Umbilical cord (tissue), 2 donors: ENCODE measurements around the gene RAB9B. TPM values are rescaled to one million over a fixed set of nuclear protein-coding genes. Genes with fewer than 3 reads are reported as not detected.
"Not testable (repeated sequence)": the region's sequence is repeated elsewhere in the genome, so short reads cannot be mapped to it uniquely, and the experiment has no call there.

Source experiments
- DNase-seq: peaks from one replicate; pipeline ENCODE4 v3.0.0-alpha.2; 2015; ENCODE audit warnings: low spot score
- total RNA-seq: library from RNA; depleted of rRNA; stranded (reverse); fragments of >200 nt; gene quantifications from one replicate; pipeline ENCODE4 v1.2.3, GENCODE V29; 2014; ENCODE audit warnings: low replicate concordance; ENCODE audit not compliant: insufficient read depth

RAB9B gene
- 32.7 TPM for total RNA-seq

DNA sequence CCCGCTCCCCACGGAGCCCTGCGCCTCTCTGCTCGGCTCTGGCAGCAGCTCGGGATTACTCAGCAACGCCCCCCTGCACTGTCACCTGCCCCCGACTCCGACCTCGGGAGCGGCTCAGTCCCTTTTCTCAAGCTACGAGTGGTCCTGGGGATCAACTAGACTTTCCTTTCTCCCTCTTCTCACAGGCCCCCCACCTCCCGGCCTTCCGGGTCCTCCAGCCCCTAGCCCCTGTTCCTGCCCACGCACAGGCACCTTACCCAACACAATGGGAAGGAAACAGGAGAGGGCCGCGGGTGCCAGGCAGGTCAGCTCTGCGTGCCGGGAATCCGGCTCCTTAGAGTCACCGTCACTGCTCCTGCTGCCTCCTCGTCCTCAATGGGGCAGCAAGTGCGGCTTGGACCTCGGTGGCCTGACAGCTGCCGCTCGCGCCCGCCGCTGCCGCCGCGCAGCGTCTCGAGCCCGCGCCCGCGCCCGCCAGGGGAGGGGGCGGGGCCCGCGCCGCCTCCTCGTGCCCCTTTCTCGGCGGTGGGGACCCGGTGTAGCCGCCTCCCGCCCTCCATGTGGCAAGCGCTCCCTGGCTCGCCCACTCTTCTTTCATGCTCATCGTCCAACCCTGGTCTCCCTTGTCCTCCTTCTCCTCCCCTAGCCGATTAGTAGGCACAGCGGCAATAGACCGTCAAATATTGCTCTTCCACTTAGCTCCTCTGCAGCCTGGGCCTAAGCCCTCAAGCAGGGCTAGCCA is at the start of gene RAB9B:
TSS of gene RAB9B (minus strand) at position 455 of the 742 bp plus-strand sequence. CDS start 6,473 bp downstream, outside the sequence.
- DNase-seq, result peak; percentile 32

DNA sequence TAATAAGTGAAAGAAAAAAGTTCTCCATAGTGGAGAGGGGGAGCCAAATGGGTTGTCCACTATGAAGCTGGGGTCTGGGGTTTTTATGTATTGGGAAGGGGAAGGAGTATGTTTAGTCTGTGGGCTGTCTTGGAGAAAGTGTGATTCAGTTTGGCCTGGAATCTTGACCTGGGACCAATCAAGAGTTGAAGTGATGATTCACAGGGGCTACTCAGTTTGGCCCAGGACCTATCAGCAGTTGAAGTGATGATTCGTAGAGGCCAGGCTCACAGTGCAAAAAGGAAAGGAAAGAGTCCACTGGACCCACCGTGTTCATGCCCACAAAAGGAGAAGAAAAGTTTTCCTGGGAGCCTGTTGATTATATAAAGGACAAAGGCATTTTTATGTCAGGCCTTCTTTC is 47.3 kb upstream of the RAB9B start:
- DNase-seq, result no peak

- peak; percentile 8 for DNase-seq
Measured at GRCh38 chrX:103878466-103879122, 46.5 kb upstream of the RAB9B start.

DNA sequence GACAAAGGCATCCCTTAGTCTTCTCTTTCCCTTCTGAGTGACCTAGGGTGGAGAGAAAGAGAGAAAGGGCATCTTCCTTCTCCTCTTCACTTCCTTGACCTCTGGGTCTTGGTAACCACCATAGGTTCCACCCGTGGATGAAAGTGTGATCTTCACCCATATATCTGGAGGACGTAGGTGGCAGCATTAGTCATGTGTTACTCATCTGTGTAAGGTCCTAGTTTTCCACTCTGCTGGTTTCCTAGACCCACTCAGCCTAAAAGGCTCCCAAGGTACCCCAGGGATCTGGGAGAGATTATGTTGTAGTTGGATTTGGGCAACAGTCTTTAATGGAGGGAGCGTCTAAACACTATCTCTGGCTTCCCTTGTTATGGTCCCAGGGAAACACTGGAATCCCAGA is 45.5 kb upstream of the RAB9B start:
- DNase-seq, result no peak

- no peak for DNase-seq
Measured at GRCh38 chrX:103864886-103865534, 33.0 kb upstream of the RAB9B start.

GRCh38 chrX:103864149-103864548 is 32.1 kb upstream of the RAB9B start:
- no peak for DNase-seq

DNA sequence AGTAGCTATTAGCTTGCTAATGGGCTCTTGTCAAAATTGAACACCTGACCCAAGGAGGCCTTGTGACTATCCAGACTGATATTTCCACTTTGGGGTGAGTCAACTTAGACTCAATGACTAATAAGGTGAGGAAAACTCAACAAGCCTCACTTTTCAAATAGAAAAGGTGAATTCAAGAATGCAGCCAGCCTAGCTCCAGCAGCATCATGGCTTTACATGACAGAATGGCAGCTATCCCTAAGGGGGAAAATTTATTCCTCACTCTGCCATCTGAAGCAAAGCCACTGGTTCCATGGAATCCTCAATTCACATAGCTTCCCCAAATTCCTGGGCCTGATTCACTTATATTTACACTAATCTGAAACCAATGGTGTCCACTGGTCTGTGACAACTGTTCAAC is 29.1 kb upstream of the RAB9B start:
- DNase-seq, result no peak

- DNase-seq, result no peak
Measured at GRCh38 chrX:103849558-103849957, 17.5 kb upstream of the RAB9B start.

DNA sequence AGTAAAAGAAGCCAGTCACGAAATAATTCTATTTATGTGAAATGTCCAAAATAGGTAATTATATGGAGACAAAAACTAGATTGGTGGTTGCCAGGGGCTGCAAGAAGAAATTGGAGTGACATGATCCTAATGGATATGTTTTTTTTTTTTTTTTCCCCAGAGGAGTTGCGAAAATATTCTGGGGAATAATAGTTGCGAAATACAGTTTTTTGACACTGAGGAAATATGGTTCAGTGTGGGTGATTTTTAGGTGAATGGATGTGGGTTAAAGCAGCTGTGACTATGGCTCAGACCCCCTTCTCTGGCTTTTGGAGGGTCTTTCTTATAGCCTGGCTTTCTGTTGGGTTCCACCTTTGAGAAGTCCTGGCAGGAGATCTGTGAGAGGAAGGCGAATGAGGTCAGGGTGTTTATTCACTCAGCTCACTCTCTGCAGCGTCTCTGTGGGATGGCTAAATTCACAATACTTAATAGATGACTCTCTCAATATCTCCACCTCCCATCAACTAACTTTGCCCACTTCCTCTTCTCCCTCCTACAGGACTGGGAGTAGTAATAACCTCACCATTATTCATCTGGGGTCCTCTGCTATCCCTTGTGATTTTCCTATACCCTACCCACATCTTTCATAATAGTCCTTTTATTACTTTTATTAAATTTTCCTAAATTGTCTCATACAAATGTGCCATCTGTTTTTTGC is 15.3 kb upstream of the RAB9B start:
- no peak for DNase-seq

DNA sequence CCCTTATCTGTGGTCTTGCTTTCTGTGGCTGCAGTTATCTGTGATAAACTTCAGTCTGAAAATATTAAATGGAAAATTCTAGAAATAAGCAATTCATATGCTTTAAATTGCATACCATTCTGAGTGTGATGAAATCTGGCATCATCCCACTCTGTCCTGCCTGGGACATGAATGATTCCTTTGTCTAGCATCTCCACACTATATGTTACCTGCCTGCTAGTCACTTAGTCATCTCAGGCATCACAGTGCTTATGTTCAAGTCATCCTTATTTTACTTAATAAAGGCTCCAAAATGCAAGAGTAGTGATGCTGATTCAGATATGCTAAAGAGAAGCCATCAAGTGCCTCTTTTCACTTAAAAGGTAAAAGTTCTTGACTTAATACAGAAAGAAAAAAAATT is 14.3 kb upstream of the RAB9B start:
- no peak for DNase-seq

DNA sequence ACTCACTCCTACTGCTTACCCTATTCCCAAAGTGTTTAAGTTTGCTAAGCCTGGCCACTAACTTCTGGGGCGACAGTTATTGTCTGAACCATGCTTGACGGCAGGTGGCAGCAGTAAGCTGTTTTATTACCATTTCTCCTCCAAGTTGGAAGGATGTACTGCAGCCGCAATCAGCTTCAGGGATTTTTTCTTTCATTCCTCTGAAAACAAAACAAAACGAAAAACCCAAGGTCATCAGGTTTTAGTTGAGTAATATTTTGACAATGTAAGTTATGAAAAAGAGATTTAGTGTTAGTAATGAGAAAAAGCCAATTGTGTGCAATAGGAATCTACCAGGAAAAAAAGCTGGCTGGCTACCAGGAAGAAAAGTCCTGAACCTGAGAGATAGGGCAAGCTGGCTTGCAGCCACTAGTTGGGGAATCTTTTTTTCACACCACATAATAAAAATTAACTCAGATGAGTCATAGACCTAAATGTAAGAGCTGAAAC is 13.2 kb upstream of the RAB9B start:
- DNase-seq, result peak; percentile 50

DNA sequence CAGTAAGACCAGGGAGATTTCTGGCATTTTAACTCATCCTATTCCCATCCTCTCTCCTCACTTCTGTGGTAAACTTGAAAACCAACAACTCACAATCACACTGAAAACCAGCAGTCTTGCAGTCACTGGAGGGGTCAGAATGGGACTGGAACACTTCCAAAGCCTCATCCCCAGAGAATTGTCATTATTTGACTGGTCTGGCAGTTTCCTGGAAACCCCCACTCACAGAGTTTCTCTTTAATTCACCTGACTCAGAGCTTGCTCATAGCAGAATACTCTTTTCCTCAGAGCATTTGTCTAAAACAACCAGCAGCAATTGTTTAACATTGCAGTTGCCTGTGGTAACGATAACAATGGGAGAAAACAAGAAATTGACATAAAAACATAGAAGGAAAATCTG is 7.3 kb upstream of the RAB9B start:
- no peak for DNase-seq

GRCh38 chrX:103831342-103831802 is 685 bp downstream of the RAB9B start:
- no peak for DNase-seq

- no peak for DNase-seq
Measured at GRCh38 chrX:103830848-103831247, 1.2 kb downstream of the RAB9B start.

DNA sequence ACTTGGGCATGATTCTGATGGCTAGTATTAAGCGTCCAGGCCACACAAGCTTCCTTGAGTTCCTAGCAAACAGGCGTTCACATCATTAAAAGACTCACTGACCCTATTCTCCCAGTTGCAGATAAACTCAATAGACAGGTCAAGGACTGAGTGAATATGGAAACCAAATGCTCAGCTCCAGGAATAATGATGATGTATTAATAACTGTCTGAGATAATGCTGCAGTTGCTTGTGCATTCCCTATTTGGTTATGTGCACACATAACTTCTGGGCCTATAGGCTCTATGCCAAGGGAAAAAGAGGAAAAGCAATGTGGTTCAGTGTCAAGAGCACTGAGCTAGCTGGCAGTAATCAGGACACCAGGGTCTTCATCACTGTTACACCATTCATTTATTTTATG is 3.5 kb downstream of the RAB9B start:
- peak; percentile 48 for DNase-seq

GRCh38 chrX:103825881-103826280 is 6.2 kb downstream of the RAB9B start:
- no peak for DNase-seq

GRCh38 chrX:103823591-103823990 is 8.5 kb downstream of the RAB9B start:
- DNase-seq, result peak; percentile 18

DNA sequence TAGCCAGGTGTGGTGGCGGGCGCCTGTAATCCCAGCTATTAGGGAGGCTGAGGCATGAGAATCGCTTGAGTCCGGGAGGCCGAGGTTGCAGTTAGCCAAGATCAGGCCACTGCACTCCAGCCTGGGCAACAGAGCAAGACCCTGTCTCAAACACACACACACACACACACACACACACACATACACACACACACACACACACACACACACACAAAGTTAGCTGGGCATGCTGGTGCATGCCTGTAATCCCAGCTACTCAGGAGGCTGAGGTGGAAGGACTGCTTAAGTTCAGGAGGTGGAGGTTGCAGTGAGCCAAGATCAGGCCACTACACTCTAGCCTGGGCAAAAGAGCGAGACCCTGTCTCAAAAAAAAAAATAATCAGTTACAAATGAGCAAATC is 11.3 kb downstream of the RAB9B start:
- DNase-seq, result not testable (repeated sequence)

DNA sequence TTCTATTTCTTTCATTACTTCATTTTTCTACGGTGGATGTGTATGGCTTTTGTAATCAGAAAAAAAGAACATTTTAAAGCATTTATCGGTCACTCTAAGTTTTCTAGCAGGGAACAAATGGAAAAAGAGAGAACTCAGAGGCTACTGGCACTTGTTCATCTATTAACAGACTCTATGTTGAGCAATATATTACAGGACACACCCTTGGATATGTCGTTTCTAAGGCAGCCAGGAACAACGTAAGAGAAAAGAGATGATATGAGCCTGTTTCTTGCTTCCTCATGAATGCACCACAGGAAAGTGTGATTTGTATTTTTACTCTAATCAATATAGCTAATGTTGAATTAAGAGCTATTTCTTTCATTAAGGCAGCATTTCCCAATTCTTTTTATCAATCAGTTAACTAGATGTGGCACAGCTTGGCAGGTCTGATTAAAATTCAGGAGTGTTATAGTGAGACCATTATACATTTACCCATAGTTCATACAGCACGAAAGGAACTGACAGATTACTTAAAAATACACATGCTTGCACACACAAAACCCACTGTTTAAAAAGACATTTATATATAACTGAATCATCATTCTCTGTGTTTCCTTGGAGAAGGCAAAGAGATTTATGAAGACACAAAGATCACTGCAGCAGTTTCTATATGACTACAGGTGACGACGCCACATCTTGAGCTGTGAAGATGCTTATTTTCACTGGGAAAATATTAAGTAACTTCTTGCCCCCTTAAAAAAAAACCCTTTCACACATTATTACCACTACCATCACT is 13.0 kb downstream of the RAB9B start:
- DNase-seq, result peak; percentile 19

GRCh38 chrX:103817502-103817901 is 14.6 kb downstream of the RAB9B start:
- DNase-seq, result peak; percentile 56

DNA sequence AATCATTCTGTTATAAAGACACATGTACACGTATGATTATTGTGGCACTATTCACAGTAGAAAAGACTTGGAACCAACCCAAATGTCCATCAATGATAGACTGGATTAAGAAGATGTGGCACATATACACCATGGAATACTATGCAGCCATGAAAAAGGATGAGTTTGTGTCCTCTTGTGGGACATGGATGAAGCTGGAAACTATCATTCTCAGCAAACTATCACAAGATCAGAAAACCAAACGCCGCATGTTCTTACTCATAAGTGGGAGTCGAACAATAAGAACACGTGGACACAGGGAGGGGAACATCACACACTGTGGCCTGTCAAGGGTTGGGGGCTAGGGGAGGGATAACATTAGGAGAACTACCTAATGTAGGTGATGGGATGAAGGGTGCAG is 15.0 kb downstream of the RAB9B start:
- not testable (repeated sequence) for DNase-seq
